Measurements from ENCODE around the gene PADI1.

PADI1 gene

GRCh38 chr1:17158961-17159360 is 46.0 kb upstream of the PADI1 start:
- Histone ChIP-seq H3K4me3 (replicated peaks; ENCODE audit: insufficient read depth, low read length) (no peak overlapping the region), H3K27me3 (ENCODE audit: insufficient read depth, poor library complexity, severe bottlenecking) (no peaks in the 10 kb centered on the region), H3K27ac (replicated peaks) (no peak overlapping the region)
- no peak for DNase-seq (ENCODE audit: low read depth in 1 of 2, low spot score in 1 of 2)
- TF ChIP-seq SPI1 (IDR thresholded peaks at IDR 0.05; ENCODE audit: borderline replicate concordance, low read depth) = no peak
- no peak for TF ChIP-seq CTCF (IDR thresholded peaks at IDR 0.05; ENCODE audit: insufficient read depth, low read length)
- no peak for TF ChIP-seq REST (IDR thresholded peaks at IDR 0.05; ENCODE audit: insufficient replicate concordance, low read depth)
- no peak for TF ChIP-seq GABPA (IDR thresholded peaks at IDR 0.05; ENCODE audit: low read depth)
- no peak for TF ChIP-seq POLR2AphosphoS5 (IDR thresholded peaks at IDR 0.05; ENCODE audit: low read depth)

- TF ChIP-seq SPI1 (IDR thresholded peaks at IDR 0.05; ENCODE audit: borderline replicate concordance, low read depth) (peak; percentile 52; the same call in 1 of the 2 replicates), POLR2AphosphoS5 (IDR thresholded peaks at IDR 0.05; ENCODE audit: low read depth) (no peak)
- peak in 1 of 2 experiments; percentile 44 for DNase-seq (ENCODE audit: low read depth in 1 of 2, low spot score in 1 of 2)
- no peak overlapping the region for H3K4me3 ChIP-seq (replicated peaks; ENCODE audit: insufficient read depth, low read length)
- H3K27me3 ChIP-seq (ENCODE audit: insufficient read depth, poor library complexity, severe bottlenecking) = no peaks in the 10 kb centered on the region
- H3K27ac ChIP-seq (replicated peaks) = no peak overlapping the region
Measured at GRCh38 chr1:17161137-17161740, 43.7 kb upstream of the PADI1 start.

- DNase-seq (ENCODE audit: low read depth in 1 of 2, low spot score in 1 of 2) = no peak
- no peak overlapping the region for H3K27ac ChIP-seq (replicated peaks)
- no peak overlapping the region for H3K4me3 ChIP-seq (replicated peaks; ENCODE audit: insufficient read depth, low read length)
- TF ChIP-seq GABPA (IDR thresholded peaks at IDR 0.05; ENCODE audit: low read depth) (no peak), REST (IDR thresholded peaks at IDR 0.05; ENCODE audit: insufficient replicate concordance, low read depth) (peak; percentile 4)
- H3K27me3 ChIP-seq (ENCODE audit: insufficient read depth, poor library complexity, severe bottlenecking) = no peaks in the 10 kb centered on the region
Measured at GRCh38 chr1:17161926-17162800, 42.8 kb upstream of the PADI1 start.

- H3K27ac ChIP-seq (replicated peaks) = no peak overlapping the region
- H3K27me3 ChIP-seq (ENCODE audit: insufficient read depth, poor library complexity, severe bottlenecking) = no peaks in the 10 kb centered on the region
- TF ChIP-seq CTCF (IDR thresholded peaks at IDR 0.05; ENCODE audit: insufficient read depth, low read length) (no peak), SPI1 (IDR thresholded peaks at IDR 0.05; ENCODE audit: borderline replicate concordance, low read depth) (no peak), REST (IDR thresholded peaks at IDR 0.05; ENCODE audit: insufficient replicate concordance, low read depth) (no peak), POLR2AphosphoS5 (IDR thresholded peaks at IDR 0.05; ENCODE audit: low read depth) (no peak), GABPA (IDR thresholded peaks at IDR 0.05; ENCODE audit: low read depth) (no peak)
- H3K4me3 ChIP-seq (replicated peaks; ENCODE audit: insufficient read depth, low read length) = no peak overlapping the region
- DNase-seq (ENCODE audit: low read depth in 1 of 2, low spot score in 1 of 2) = no peak
Measured at GRCh38 chr1:17162941-17163340, 42.0 kb upstream of the PADI1 start.

Data from HL-60 (cell line).